Stimulated activated CD4-positive, alpha-beta T cell treated with anti-CD3 and anti-CD28 coated beads, Interleukin-15, amount 100 ng/mL, for 24 hours (primary cell): ENCODE measurements around the gene SLC4A11.
A peak's percentile ranks its signal among the peaks of the same experiment; 100 is the strongest.

Source experiments
- DNase-seq: peaks from one replicate; pipeline ENCODE4 v3.0.0-alpha.2; 2020

Gene SLC4A11

GRCh38 chr20:3245711-3246110 lies 6.7 kb upstream of the SLC4A11 start:
- DNase-seq = no peak

GRCh38 chr20:3245156-3245555 lies 6.2 kb upstream of the SLC4A11 start:
- no peak for DNase-seq

DNA sequence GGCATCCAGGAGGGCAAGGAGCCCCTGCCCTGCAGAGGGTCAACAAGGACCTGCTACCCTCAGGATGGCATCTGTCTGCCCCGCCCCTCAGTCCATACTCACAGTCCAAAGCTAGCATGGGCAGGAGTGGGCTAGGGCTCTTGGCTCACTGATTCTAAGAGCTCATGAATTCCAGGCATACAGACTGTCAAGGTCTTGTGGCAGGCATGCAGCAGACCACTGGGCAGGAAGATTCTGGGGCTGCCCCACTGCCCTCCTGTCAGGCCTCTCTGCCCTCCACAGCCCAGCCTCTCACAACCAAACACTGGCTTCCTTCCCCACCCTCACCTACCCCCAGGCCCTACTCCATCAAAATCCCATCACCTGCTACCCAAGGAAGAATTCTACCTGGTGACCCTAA lies 5.6 kb upstream of the SLC4A11 start:
- no peak for DNase-seq

DNA sequence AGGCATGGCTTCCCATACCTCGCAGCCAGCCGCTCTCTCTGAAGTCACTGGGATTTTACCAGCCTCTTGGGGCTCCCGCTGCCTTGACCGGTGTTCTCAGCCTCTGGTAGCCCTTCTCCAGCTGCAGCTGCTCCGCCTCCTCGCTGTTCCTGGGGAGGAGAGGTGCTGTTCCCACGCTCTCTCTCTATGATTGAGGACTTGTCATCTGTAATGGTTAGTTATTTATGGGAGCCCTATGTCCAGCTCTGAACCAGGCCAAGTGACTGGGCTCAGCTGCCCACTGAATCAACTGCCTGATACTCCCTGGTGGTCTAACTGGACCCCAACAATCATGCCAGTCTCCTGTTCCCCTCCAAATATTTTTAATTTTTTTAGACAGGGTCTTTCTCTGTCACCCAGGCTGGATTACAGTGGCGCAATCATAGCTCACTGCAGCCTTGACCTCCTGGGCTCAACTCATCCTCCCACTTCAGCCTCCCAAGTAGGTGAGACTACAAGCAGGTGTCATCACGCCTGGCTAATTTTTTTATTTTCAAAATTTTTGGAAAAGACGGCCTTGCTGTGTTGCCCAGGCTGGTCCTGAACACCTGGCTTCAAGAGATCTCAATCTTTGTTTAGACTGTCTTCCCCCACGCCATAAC lies 4.8 kb upstream of the SLC4A11 start:
- DNase-seq = no peak

DNA sequence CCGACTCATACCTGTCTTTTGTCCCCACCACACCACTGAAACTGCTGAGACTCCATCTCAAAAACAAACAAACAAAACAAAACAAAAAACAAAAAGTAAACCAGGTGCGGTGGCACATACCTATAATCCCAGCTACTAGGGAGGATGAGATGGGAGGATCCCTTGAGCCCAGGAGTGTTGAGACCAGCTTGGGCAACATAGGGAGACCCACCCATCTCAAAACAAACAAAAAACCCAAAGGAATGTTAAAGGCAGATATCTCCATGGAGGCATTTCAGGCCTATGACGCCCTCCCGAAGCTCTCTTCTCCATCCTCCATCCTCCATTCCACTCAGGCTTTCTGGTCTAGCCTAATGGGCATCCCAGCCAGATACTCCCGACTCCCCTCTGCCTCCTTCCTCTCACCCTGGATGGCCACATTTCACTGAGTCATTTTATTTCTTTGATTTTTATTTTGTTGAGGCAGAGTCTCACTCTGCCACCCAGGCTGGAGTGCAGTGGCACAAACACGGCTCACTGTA lies 3.2 kb upstream of the SLC4A11 start:
- no peak for DNase-seq

- no peak for DNase-seq
These were observed 1.9 kb upstream of the SLC4A11 start for GRCh38 chr20:3240776-3241363.

DNA sequence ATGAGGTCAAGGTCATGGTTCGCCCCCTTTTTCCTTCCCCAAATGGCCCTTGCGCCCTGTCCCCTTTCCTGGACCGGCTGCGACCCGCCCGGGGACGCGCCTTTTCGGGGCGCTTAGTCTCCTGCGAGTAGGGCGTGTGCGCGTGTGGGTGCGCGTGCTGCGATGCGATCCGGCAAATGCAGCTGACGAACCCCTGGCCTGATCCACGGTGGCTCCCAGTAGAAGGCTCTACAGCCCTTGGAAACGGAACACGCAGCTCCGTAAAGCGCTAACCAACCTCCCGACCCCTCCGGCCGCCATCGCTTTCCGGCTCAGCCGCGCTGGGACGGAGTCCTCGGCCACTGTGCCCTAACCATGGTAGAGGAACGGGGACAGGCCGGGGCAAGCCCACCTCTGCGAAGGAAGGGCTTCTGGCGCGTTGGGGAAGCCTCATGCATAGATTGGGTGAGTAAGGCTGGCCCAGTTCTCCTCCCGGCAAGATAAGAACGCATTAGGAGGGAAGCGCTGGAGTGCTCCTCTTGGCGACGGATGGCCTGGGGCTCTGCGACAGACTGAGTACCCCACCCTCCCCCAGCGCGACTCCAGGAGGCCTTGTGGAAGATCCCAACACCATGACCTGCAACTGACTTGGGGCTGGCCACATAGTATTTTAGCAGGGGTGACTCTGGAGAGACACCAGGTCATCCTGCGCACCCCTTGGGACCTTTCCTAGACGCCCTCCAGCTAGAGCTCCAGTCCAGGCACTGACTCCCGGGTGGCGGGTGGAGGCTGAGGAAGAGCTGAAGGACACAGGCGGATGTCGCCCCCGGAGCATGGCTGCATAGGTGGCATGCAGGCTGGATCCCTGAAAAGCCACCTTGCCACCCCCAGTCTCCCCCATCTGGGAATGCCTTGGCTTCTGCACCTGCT lies 1.1 kb upstream of the SLC4A11 start:
- DNase-seq = no peak

GRCh38 chr20:3238616-3239025 lies 369 bp downstream of the SLC4A11 start:
- peak; percentile 68 for DNase-seq

DNA sequence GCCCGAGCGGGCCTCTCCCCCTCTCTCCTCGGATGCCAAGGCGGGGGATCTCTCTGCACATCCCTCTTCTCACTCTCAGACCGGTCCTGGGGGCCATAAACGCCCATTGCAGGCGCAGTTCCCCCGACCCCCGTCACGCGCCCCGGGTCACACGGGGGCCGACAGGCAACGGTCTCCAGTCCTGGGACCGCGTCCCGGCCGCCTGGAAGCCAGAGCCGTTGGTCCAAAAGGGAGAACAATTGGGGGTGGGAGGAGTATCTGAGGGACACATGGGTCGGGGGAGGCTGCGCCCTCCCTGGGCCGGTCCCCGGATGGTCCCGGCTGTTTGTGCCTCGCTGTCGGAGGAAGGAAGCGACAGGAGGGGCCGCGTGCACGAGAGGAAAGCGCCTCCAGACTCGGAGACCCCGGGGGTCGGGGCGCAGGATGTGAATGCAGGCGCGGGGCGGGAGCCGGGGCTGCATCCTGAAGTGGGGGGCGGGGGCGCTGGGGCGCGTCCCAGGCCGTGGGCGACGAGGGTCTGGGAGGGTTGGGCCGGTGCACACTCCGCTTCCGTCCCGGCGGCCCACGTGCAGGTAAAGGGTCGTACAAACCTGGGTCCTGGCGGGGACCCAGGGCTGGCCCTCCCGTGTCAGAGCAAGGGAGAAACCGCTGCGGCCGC lies 903 bp downstream of the SLC4A11 start:
- DNase-seq = peak; percentile 31

DNA sequence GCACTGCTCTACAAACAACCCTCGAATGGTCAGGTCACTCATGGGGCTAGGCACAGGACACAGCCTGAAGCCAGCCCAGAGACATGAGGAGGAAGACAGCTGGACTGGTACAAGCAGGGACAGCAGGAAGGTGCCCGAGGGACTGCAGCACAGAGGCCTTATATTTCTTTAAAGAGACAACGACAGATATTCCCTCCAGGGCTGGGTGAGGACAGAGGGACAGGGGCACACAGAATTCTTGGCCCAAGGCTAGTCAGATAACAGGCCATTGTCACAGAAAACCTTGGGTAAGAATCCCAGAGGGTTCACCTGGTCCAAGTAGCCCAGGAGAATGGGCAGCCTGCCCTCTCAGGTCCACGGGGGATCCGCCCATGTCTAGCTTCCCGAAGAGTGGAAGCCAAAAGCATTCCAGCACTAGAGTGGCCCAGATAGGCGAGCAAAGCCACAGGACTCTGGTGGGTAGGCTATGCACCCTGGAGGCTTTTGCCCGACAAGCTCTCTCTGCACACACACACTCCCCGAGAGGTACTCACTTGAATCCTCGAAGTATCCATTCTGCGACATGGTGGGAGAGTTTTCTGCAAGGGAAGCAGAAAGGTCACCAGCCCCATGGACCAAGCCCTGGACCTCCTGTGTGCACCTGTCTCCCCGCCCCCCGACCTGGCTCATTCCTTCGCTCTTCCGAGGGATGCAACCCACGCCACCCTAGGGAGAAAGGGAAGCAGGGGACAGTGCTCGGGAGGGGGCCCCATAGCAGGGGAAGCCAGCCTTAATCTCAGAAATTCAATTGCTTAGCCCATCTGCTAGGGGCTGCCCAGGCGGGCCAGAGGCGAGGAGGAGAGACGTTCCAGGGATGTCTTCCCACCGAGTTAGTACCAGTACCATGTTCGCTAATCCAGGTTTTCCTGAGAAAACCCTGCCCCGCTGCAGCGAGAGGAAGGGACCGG lies 1.7 kb downstream of the SLC4A11 start:
- no peak for DNase-seq

- DNase-seq = no peak
These were observed 3.2 kb downstream of the SLC4A11 start for GRCh38 chr20:3235666-3236324.

GRCh38 chr20:3233991-3234498 lies 4.9 kb downstream of the SLC4A11 start:
- DNase-seq = no peak

DNA sequence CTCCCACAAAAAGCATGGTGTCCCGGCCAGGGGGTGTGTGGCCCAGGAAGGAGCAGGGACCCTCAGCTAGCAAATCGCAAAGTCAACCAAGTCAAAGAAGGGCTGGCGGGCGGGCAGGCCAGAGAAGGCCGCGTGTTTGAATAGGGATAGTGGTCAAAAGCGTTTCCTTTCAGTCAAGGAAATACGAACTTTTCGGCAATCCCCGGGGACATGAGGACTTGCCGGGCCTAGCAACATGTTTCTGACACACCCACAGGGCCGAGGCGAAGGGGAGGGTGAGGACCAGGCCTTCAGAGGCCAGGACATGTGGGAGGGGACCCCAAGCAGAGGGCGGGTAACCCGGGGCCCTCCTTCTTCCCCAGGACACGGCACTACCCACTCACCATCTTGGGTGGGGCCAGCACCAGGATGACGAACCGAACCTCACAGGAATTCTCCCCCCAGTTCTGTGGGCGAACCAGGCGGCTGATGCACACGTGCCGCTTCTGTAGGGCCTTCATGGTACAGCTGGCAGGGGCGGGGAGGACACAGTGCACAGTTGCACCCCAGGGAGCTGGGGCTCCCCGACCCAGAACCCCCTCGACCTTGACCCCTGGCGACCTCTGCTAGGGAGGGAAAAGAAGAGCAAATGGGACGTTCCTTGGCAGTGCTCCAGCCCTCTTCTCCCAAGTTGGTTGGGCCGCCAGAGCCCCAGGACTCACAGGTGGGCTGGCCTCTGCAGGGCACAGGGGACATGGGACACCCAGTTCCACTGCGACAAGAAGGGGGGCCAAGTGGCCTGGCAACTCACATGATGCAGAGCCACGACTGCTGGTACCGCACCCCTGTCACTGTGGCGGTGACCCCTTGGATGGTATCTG lies 5.6 kb downstream of the SLC4A11 start:
- no peak for DNase-seq

DNA sequence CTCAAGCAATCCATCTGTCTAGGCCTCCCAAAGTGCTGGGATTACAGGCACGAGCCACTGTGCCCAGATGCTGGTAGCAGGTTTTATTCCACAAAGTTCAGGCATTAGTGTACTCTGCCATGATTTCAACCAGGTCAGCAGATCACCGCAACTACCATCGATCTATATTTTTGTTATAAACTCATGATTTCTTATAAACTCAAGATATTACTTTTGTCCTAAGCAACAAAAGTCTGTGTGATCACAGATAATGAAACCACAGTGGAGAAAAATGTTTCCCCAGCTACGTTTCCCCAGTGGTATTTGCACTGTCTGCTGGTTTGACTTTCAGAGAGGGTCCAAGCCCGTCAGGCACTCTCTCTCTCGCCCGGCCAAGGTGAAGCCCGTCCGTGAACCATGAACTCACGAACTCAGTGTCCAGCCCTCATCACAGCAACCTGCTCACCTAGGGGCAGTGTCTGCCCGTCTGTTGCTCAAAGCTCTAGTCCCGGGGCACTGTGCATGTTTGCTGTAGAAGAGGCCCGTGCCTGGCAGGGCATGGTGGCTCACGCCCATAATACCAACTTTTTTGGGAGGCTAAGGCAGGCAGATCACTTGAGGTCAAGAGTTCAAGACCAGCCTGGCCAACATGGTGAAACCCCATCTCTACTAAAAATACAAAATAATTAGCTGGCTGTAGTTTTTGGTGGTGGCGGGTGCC lies 7.0 kb downstream of the SLC4A11 start:
- DNase-seq = no peak

GRCh38 chr20:3231116-3231515 lies 7.9 kb downstream of the SLC4A11 start:
- no peak for DNase-seq

- no peak for DNase-seq
These were observed 9.2 kb downstream of the SLC4A11 start for GRCh38 chr20:3229798-3230197.

GRCh38 chr20:3229158-3229557 lies 9.8 kb downstream of the SLC4A11 start:
- no peak for DNase-seq

DNA sequence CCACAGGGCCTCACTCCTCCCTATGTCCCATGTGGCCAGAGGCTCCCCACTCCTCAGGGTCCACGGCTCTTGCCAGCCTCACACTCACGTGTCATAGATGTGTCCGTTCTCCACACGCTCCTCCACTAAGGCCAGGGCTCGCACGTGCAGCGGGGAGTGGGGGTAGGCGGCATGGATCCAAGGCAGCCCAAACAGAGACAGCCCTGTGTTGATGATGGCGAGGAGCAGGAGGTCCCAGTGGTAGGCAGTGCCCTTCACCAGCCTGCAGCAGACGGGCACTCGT lies 10.3 kb downstream of the SLC4A11 start:
- no peak for DNase-seq

- DNase-seq = no peak
These were observed 10.8 kb downstream of the SLC4A11 start for GRCh38 chr20:3227936-3228749.
